ENCODE results near the gene FAM124A.

GRCh38 chr13:51267622-51268021 lies 45.4 kb downstream of the FAM124A start:
- TF ChIP-seq POLR2A (IDR thresholded peaks at IDR 0.05): no peak
- no peak for TF ChIP-seq CTCF (IDR thresholded peaks at IDR 0.05)

Data from uterus (tissue), 2 donors.